ENCODE data around the gene RNU1-4.
"Not testable (repeated sequence)": the region's sequence is repeated elsewhere in the genome, so short reads cannot be mapped to it uniquely, and the experiment has no call there.

The RNU1-4 gene

GRCh38 chr1:16740047-16740964 lies at the start of gene RNU1-4:
Gene RNU1-4, plus strand, starts transcription at chr1:16740516.
- not testable (repeated sequence) for DNase-seq

- not testable (repeated sequence) for DNase-seq
Measured at GRCh38 chr1:16690971-16691682, 49.2 kb upstream of the RNU1-4 start.

GRCh38 chr1:16692283-16692682 lies 48.0 kb upstream of the RNU1-4 start:
- DNase-seq, result not testable (repeated sequence)

GRCh38 chr1:16692717-16693448 lies 47.4 kb upstream of the RNU1-4 start:
- DNase-seq, result not testable (repeated sequence)

- not testable (repeated sequence) for DNase-seq
Measured at GRCh38 chr1:16693449-16694307, 46.6 kb upstream of the RNU1-4 start.

- not testable (repeated sequence) for DNase-seq
Measured at GRCh38 chr1:16694308-16694702, 46.0 kb upstream of the RNU1-4 start.

- DNase-seq, result not testable (repeated sequence)
Measured at GRCh38 chr1:16696507-16697150, 43.7 kb upstream of the RNU1-4 start.

- DNase-seq, result not testable (repeated sequence)
Measured at GRCh38 chr1:16697152-16697551, 43.2 kb upstream of the RNU1-4 start.

GRCh38 chr1:16699440-16699839 lies 40.9 kb upstream of the RNU1-4 start:
- DNase-seq, result not testable (repeated sequence)

GRCh38 chr1:16700138-16700895 lies 40.0 kb upstream of the RNU1-4 start:
- not testable (repeated sequence) for DNase-seq

- DNase-seq, result not testable (repeated sequence)
Measured at GRCh38 chr1:16701189-16701588, 39.1 kb upstream of the RNU1-4 start.

GRCh38 chr1:16702280-16702679 lies 38.0 kb upstream of the RNU1-4 start:
- DNase-seq, result not testable (repeated sequence)

GRCh38 chr1:16703141-16703540 lies 37.2 kb upstream of the RNU1-4 start:
- not testable (repeated sequence) for DNase-seq

- DNase-seq, result not testable (repeated sequence)
Measured at GRCh38 chr1:16703602-16704001, 36.7 kb upstream of the RNU1-4 start.

- not testable (repeated sequence) for DNase-seq
Measured at GRCh38 chr1:16704076-16704475, 36.2 kb upstream of the RNU1-4 start.

GRCh38 chr1:16704502-16705100 lies 35.7 kb upstream of the RNU1-4 start:
- DNase-seq, result not testable (repeated sequence)

GRCh38 chr1:16706302-16706701 lies 34.0 kb upstream of the RNU1-4 start:
- DNase-seq, result not testable (repeated sequence)

- DNase-seq, result not testable (repeated sequence)
Measured at GRCh38 chr1:16707130-16708093, 32.9 kb upstream of the RNU1-4 start.

GRCh38 chr1:16708704-16709103 lies 31.6 kb upstream of the RNU1-4 start:
- DNase-seq, result not testable (repeated sequence)

Measured in stimulated activated CD4-positive, alpha-beta T cell treated with anti-CD3 and anti-CD28 coated beads, Interleukin-2, amount 100 ng/mL, for 48 hours (primary cell).